Spleen (tissue), 11 donors: ENCODE measurements around the gene SLC9A3. TPM values are rescaled to one million over a fixed set of nuclear protein-coding genes. Genes with fewer than 3 reads are reported as not detected.

ENCODE experiments used
- DNase-seq: peaks from one replicate; pipeline ENCODE4 v3.0.0-alpha.2; 2020
- H3K27ac ChIP-seq, 8 donors: fragments of 200-600 bp; sonication (generic) in 7 of 8; 1 replicate in 4 of 8; 2 replicates in 4 of 8; pipeline versions ENCODE4 v1.5.0 to v1.8.0; 2016 to 2021; ENCODE audit warnings: inconsistent platforms in 4 of 8, mild to moderate bottlenecking in 4 of 8, moderate library complexity in 1 of 8
- H3K27me3 ChIP-seq, 7 donors: fragments of 200-600 bp; sonication (generic) in 6 of 7; replicated peaks in 1 of 7; 1 replicate in 4 of 7; 2 replicates in 3 of 7; pipeline versions ENCODE4 v1.5.0 to v1.8.0; 2016 to 2021; ENCODE audit warnings: inconsistent platforms in 3 of 7, mild to moderate bottlenecking in 1 of 7
- H3K36me3 ChIP-seq, 6 donors: fragments of 200-600 bp; sonication (generic) in 5 of 6; 1 replicate in 4 of 6; 2 replicates in 2 of 6; pipeline versions ENCODE4 v1.5.0 to v1.8.0; 2016 to 2021; ENCODE audit warnings: inconsistent platforms in 2 of 6
- H3K4me1 ChIP-seq, 6 donors: fragments of 200-600 bp; sonication (generic) in 5 of 6; 1 replicate in 3 of 6; 2 replicates in 3 of 6; pipeline versions ENCODE4 v1.5.0 to v1.8.0; 2016 to 2021; ENCODE audit warnings: inconsistent platforms in 3 of 6
- H3K4me3 ChIP-seq, 8 donors: fragments of 200-600 bp; sonication (generic) in 7 of 8; 1 replicate in 4 of 8; 2 replicates in 4 of 8; pipeline versions ENCODE4 v1.5.0 to v1.8.0; 2016 to 2021; ENCODE audit warnings: inconsistent platforms in 4 of 8, mild to moderate bottlenecking in 4 of 8, moderate library complexity in 2 of 8
- H3K9me3 ChIP-seq, 8 donors: fragments of 200-600 bp; sonication (generic) in 7 of 8; 1 replicate in 4 of 8; 2 replicates in 4 of 8; pipeline versions ENCODE4 v1.5.0 to v1.8.0; 2016 to 2021; ENCODE audit warnings: inconsistent platforms in 4 of 8
- POLR2A ChIP-seq, 3 donors: fragments of 450-650 bp; IDR thresholded peaks; one replicate each; pipeline ENCODE4 v1.5.1; 2017; ENCODE audit warnings: antibody characterized with exemption in 3 of 3, mild to moderate bottlenecking in 1 of 3
- POLR2AphosphoS5 ChIP-seq, 3 donors: sonication (generic); formaldehyde crosslinking; IDR thresholded peaks; one replicate each; pipeline ENCODE4 v1.5.1; 2017; ENCODE audit warnings: antibody characterized with exemption in 3 of 3
- WGBS, 5 donors: extraction: QIAGEN DNeasy Blood & Tissue Kit in 3 of 5; methylation state at CpG; one replicate each; pipeline versions ENCODE4 v1.1.5 to v1.1.7; 2013 to 2018; 5-methylcytosine and 5-hydroxymethylcytosine counted together
- intact Hi-C: fragments of 100-400 bp; cut with DNase I; formaldehyde crosslinking; loops from one replicate; pipeline ENCODE4 v1.15.0; 2023; ENCODE audit warnings: low total_unique reads
- polyA plus RNA-seq, 3 donors: library from polyadenylated mRNA; stranded (reverse); fragments of 200-250 nt; gene quantifications; one replicate each; pipeline ENCODE4 v1.2.1, GENCODE V29; 2013
- total RNA-seq, 7 donors: library from RNA; depleted of rRNA in 3 of 7; stranded (reverse); fragments of >200 nt in 3 of 7; fragmentation: NEBNext Ultra II Directional in 4 of 7; extraction: Animal tissue kit (Norgen Biotek cat#: 25700) in 4 of 7; gene quantifications; one replicate each; pipeline versions ENCODE4 v1.1.0 to v1.2.1, GENCODE V29; 2016 to 2021
- TF ChIP-seq, protein P1 (sequence below), 11 experiments: fragments of 200-600 bp in 7 of 11; fragments of 450-650 bp in 4 of 11; sonication (generic) in 4 of 11; IDR thresholded peaks in 8 of 11; conservative IDR thresholded peaks in 3 of 11; 1 replicate in 7 of 11; 2 replicates in 4 of 11; pipeline versions ENCODE4 v1.4.0 to v1.8.0; 2016 to 2021; ENCODE audit warnings: antibody characterized with exemption in 11 of 11, inconsistent platforms in 4 of 11, mild to moderate bottlenecking in 1 of 11
- donor health status: healthy with polysubstance abuse.
- donor health status: DM: no; HTN: no; CAD: no; lungs with moderate emphysema.
- donor health status: DM: no; HTN: no; CAD: no.
- donor health status: Bipolar disorder and iron deficiency.
- donor health status: healthy.
- donor health status: DM: no; HTN: no; CAD: no.
- donor health status: DM: yes; HTN: yes; CAD: no.

The SLC9A3 gene
- total and polyA plus RNA-seq, 10 donors: 1.0 to 3.2 (median 1.5) TPM

DNA sequence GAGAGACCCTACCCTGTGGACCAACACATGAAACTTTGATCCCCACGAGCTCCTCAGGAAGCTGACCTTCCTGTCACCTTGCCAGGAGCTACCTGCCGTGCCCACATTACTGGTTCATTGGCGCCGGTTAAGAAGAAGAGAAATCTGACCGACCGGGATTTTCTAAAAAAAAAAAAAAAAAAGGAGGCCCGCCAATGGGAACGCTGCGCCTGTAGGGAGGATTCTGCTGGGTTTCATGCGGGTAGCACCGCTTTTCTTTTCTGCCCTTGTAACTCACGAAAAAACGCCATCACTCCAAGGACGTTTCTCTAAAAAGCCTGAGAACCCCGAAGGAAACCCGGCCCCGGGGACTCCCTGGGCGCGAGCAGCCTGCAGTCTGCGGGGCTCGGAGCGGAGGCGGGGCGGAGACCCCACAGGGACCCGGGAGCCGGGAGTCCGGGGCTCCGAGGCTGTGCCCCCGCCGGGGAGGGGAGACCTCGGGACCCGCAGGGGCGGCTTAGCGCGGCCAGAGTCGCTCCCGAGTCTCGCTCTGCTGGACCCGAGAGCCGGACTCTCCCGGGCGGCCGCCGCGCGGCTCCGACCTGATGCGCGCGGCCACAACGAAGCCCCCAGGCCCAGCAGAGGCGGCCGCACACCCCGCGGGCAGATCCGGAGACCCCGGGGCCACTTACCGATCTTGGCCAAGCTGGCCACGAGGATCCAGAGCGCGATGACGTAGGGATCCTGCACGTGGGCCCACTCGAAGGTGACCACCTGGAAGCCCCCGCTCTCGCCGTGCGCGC lies 617 bp downstream of the SLC9A3 start:
- Histone ChIP-seq H3K36me3 (no peaks in the 10 kb centered on the region), H3K27me3 (peaks cover 3 to 100% (median 95%) of the 10 kb centered on the region in 7 donors), H3K4me3 (peak overlapping the region in 3 of 8 donors; percentile 9 to 48 (median 15)), H3K9me3 (no peaks in the 10 kb centered on the region), H3K27ac (no peak overlapping the region), H3K4me1 (peaks cover 3 to 51% (median 35%) of the 10 kb centered on the region in 6 donors)
- TF ChIP-seq POLR2A (IDR thresholded peaks at IDR 0.05): no peak
- TF ChIP-seq POLR2AphosphoS5 (IDR thresholded peaks at IDR 0.05): no peak
- TF ChIP-seq, protein P1, sequence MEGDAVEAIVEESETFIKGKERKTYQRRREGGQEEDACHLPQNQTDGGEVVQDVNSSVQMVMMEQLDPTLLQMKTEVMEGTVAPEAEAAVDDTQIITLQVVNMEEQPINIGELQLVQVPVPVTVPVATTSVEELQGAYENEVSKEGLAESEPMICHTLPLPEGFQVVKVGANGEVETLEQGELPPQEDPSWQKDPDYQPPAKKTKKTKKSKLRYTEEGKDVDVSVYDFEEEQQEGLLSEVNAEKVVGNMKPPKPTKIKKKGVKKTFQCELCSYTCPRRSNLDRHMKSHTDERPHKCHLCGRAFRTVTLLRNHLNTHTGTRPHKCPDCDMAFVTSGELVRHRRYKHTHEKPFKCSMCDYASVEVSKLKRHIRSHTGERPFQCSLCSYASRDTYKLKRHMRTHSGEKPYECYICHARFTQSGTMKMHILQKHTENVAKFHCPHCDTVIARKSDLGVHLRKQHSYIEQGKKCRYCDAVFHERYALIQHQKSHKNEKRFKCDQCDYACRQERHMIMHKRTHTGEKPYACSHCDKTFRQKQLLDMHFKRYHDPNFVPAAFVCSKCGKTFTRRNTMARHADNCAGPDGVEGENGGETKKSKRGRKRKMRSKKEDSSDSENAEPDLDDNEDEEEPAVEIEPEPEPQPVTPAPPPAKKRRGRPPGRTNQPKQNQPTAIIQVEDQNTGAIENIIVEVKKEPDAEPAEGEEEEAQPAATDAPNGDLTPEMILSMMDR (IDR thresholded peaks at IDR 0.05 in 8 of 11, conservative IDR thresholded peaks at IDR 0.05 in 3 of 11): no peak
- 2 to 4% (median 4%) methylated on average over 37 to 69 of the region's 69 CpGs for WGBS, 5 donors
- intact Hi-C loops: no loop called here
- no peak for DNase-seq

DNA sequence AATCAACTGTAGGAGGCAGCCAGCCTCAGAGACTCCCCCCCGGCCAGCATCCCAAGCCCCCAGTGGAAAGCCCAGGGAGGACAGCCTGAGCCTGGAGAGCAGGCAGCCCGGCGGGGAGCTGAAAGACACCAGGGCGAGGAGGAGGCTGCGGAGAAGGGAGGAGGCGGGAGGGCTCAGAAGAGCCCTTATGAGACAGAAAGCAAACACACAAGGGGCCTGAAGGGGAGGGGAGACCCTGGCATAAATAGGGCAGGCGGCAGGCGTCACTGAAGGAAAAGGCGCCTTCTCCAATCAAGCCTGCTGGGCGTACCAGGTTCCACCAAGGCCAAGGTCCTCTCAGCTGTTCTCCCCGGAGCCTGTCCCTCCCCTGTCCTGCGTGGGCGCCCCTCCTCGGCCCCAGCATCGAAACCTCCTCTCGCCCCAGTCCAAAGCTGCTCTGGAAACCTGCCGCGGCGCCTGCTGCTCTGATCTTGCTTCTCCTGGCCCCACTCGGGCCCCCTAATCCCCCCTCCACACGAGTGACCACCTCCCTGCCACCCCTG lies 1.3 kb downstream of the SLC9A3 start:
- no peak for DNase-seq
- Histone ChIP-seq H3K27me3 (peaks cover 3 to 100% (median 93%) of the 10 kb centered on the region in 7 donors), H3K36me3 (no peaks in the 10 kb centered on the region), H3K27ac (no peak overlapping the region), H3K4me3 (no peak overlapping the region), H3K4me1 (peaks cover 3 to 44% (median 29%) of the 10 kb centered on the region in 6 donors), H3K9me3 (no peaks in the 10 kb centered on the region)
- TF ChIP-seq, protein P1 (IDR thresholded peaks at IDR 0.05 in 8 of 11, conservative IDR thresholded peaks at IDR 0.05 in 3 of 11): no peak
- no peak for TF ChIP-seq POLR2A (IDR thresholded peaks at IDR 0.05)
- no peak for TF ChIP-seq POLR2AphosphoS5 (IDR thresholded peaks at IDR 0.05)
- intact Hi-C loops: no loop called here
- WGBS, 5 donors: 20 to 36% (median 27%) methylated on average over 20 to 21 of the region's 21 CpGs

DNA sequence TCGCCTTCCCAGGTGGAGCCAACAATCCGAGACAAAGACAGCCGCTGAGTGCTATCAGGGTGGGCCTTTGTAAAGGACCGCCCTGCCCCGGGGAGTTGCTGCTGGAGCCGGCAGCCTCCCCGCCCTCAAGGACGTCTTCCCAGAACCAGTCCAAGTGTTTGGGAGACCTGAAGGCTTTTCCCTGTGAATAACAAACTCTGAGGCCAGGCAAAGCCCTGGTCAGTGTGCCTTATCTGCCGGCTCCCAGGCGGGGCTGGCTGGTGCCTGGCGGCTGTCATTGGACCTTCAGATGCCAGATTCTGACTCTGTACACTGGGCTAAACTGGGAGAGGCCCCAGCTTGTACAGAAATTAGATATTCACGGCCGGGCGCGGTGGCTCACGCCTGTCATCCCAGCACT lies 2.1 kb downstream of the SLC9A3 start:
- intact Hi-C loops: no loop called here
- no peak for DNase-seq
- Histone ChIP-seq H3K27me3 (peaks cover 0 to 100% (median 84%) of the 10 kb centered on the region in 7 donors), H3K27ac (no peak overlapping the region), H3K36me3 (no peaks in the 10 kb centered on the region), H3K4me3 (no peak overlapping the region), H3K9me3 (no peaks in the 10 kb centered on the region), H3K4me1 (peaks cover 3 to 36% (median 21%) of the 10 kb centered on the region in 6 donors)
- TF ChIP-seq POLR2AphosphoS5 (IDR thresholded peaks at IDR 0.05) (no peak), POLR2A (IDR thresholded peaks at IDR 0.05) (no peak)
- TF ChIP-seq, protein P1 (IDR thresholded peaks at IDR 0.05 in 8 of 11, conservative IDR thresholded peaks at IDR 0.05 in 3 of 11): no peak
- 60 to 72% (median 69%) methylated on average over 12 to 16 of the region's 16 CpGs for WGBS, 5 donors

DNA sequence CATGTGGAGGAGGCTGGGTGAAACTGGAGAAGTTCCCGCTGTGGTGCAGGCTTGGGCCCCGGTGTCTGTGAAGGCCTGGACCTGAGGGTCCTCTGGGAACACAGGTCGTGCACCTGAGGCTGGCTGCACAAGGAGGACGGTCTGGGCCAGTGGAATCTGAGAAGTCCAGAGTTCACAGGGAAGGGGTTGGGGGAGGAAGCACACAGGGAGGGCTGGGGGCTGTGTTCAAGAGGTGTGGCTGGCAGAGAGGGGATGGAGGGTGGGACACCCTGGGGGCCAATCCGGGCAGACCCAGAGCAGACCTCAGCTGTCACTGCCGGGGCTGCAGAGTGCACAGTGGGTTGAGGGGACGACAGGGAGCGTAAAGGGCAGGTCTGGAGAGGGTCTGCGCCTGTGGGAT lies 2.6 kb downstream of the SLC9A3 start:
- Histone ChIP-seq H3K36me3 (no peaks in the 10 kb centered on the region), H3K27ac (no peak overlapping the region), H3K27me3 (peaks cover 0 to 100% (median 80%) of the 10 kb centered on the region in 7 donors), H3K4me3 (no peak overlapping the region), H3K9me3 (no peaks in the 10 kb centered on the region), H3K4me1 (peaks cover 3 to 31% (median 18%) of the 10 kb centered on the region in 6 donors)
- 69 to 72% (median 71%) methylated on average over 9 of the region's 9 CpGs for WGBS, 5 donors
- no peak for DNase-seq
- intact Hi-C loops: no loop called here
- no peak for TF ChIP-seq POLR2AphosphoS5 (IDR thresholded peaks at IDR 0.05)
